Neural progenitor cell (in vitro differentiated cells): ENCODE measurements around the gene ARHGAP15. TPM values are rescaled to one million over a fixed set of nuclear protein-coding genes. Genes with fewer than 3 reads are reported as not detected.

ENCODE experiments used
- DNase-seq: peaks from one replicate; pipeline ENCODE4 v3.0.0-alpha.2; 2016; ENCODE audit warnings: low spot score
- H2AFZ ChIP-seq: fragments of 200-600 bp; sonication (generic); replicated peaks from 2 replicates; pipeline ENCODE4 v1.6.1; 2016; ENCODE audit warnings: antibody characterized with exemption
- H3F3A ChIP-seq: fragments of 200-600 bp; sonication (generic); 2 replicates; pipeline ENCODE4 v1.6.1; 2016; ENCODE audit warnings: antibody characterized with exemption, low read depth
- H3K27ac ChIP-seq: fragments of 200-600 bp; sonication (generic); 2 replicates; pipeline ENCODE4 v1.5.1; 2016; ENCODE audit warnings: mild to moderate bottlenecking
- H3K27me3 ChIP-seq: fragments of 200-600 bp; sonication (generic); 2 replicates; pipeline ENCODE4 v1.6.1; 2016; ENCODE audit warnings: mild to moderate bottlenecking, moderate library complexity
- H3K36me3 ChIP-seq: fragments of 200-600 bp; sonication (generic); 2 replicates; pipeline ENCODE4 v1.5.1; 2016
- H3K4me1 ChIP-seq: fragments of 200-600 bp; sonication (generic); 2 replicates; pipeline ENCODE4 v1.6.1; 2016; ENCODE audit warnings: mixed run types
- H3K4me2 ChIP-seq: fragments of 200-600 bp; sonication (generic); 2 replicates; pipeline ENCODE4 v1.6.1; 2016
- H3K4me3 ChIP-seq: fragments of 200-600 bp; sonication (generic); 2 replicates; pipeline ENCODE4 v1.5.1; 2016
- H3K79me2 ChIP-seq: fragments of 200-600 bp; sonication (generic); 2 replicates; pipeline ENCODE4 v1.6.1; 2016; ENCODE audit warnings: low read depth
- H3K9ac ChIP-seq: fragments of 200-600 bp; sonication (generic); 2 replicates; pipeline ENCODE4 v1.6.1; 2016
- H3K9me3 ChIP-seq: fragments of 200-600 bp; sonication (generic); 2 replicates; pipeline ENCODE4 v1.5.1; 2016; ENCODE audit warnings: low read depth
- H4K20me1 ChIP-seq: fragments of 200-600 bp; sonication (generic); 2 replicates; pipeline ENCODE4 v1.6.1; 2016; ENCODE audit warnings: low read depth
- H3K27ac Mint-ChIP-seq: 3 replicates; pipeline ENCODE4 v1.8.0; 2021; ENCODE audit warnings: mixed read lengths
- H3K27me3 Mint-ChIP-seq: 2 replicates; pipeline ENCODE4 v1.8.0; 2022; ENCODE audit warnings: low read depth, mild to moderate bottlenecking, inconsistent platforms, moderate library complexity, mixed read lengths; ENCODE audit not compliant: insufficient read depth
- H3K36me3 Mint-ChIP-seq: 3 replicates; pipeline ENCODE4 v1.8.0; 2021; ENCODE audit warnings: mixed read lengths
- H3K4me1 Mint-ChIP-seq: 3 replicates; pipeline ENCODE4 v1.8.0; 2021; ENCODE audit warnings: mixed read lengths
- H3K4me3 Mint-ChIP-seq: 3 replicates; pipeline ENCODE4 v1.8.0; 2021; ENCODE audit warnings: mild to moderate bottlenecking, moderate library complexity, mixed read lengths
- H3K9me3 Mint-ChIP-seq: 3 replicates; pipeline ENCODE4 v1.8.0; 2020; ENCODE audit warnings: mixed read lengths
- EZH2 ChIP-seq: fragments of 200-600 bp; sonication (generic); IDR thresholded peaks from 2 replicates; pipeline ENCODE4 v1.6.1; 2017; ENCODE audit warnings: antibody characterized with exemption, mild to moderate bottlenecking, moderate library complexity
- EZH2phosphoT487 ChIP-seq: fragments of 200-600 bp; sonication (generic); IDR thresholded peaks from 2 replicates; pipeline ENCODE4 v1.6.1; 2017; ENCODE audit warnings: antibody characterized with exemption
- total RNA-seq: library from RNA; depleted of rRNA; stranded (reverse); fragments of >200 nt; gene quantifications from 2 replicates; pipeline ENCODE4 v1.2.3, GENCODE V29; 2015; ENCODE audit warnings: low replicate concordance
- TF ChIP-seq, protein P1 (sequence below): fragments of 200-600 bp; sonication (generic); IDR thresholded peaks from 2 replicates; pipeline ENCODE4 v1.5.1; 2017; ENCODE audit warnings: antibody characterized with exemption, mild to moderate bottlenecking

ARHGAP15 gene
- total RNA-seq, 1 donor from 2014 or later = 5.9 TPM

- H4K20me1 ChIP-seq = no peaks in the 10 kb centered on the region
- TF ChIP-seq EZH2phosphoT487 (no peak), EZH2 (no peak)
- TF ChIP-seq, protein P1, sequence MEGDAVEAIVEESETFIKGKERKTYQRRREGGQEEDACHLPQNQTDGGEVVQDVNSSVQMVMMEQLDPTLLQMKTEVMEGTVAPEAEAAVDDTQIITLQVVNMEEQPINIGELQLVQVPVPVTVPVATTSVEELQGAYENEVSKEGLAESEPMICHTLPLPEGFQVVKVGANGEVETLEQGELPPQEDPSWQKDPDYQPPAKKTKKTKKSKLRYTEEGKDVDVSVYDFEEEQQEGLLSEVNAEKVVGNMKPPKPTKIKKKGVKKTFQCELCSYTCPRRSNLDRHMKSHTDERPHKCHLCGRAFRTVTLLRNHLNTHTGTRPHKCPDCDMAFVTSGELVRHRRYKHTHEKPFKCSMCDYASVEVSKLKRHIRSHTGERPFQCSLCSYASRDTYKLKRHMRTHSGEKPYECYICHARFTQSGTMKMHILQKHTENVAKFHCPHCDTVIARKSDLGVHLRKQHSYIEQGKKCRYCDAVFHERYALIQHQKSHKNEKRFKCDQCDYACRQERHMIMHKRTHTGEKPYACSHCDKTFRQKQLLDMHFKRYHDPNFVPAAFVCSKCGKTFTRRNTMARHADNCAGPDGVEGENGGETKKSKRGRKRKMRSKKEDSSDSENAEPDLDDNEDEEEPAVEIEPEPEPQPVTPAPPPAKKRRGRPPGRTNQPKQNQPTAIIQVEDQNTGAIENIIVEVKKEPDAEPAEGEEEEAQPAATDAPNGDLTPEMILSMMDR = no peak
- Mint-ChIP-seq H3K27ac (no peak overlapping the region), H3K27me3 (peaks cover 5% of the 10 kb centered on the region), H3K4me1 (no peaks in the 10 kb centered on the region), H3K9me3 (no peaks in the 10 kb centered on the region), H3K4me3 (no peak overlapping the region), H3K36me3 (no peaks in the 10 kb centered on the region)
- H3K4me2 ChIP-seq = no peak overlapping the region
- no peaks in the 10 kb centered on the region for H3K9me3 ChIP-seq
- no peaks in the 10 kb centered on the region for H3K4me1 ChIP-seq
- no peak overlapping the region for H3K9ac ChIP-seq
- no peaks in the 10 kb centered on the region for H3K27me3 ChIP-seq
- no peaks in the 10 kb centered on the region for H3K36me3 ChIP-seq
- no peak overlapping the region for H3K4me3 ChIP-seq
- H3K27ac ChIP-seq = no peak overlapping the region
- no peak overlapping the region for H2AFZ ChIP-seq
- H3F3A ChIP-seq = no peaks in the 10 kb centered on the region
- DNase-seq = no peak
- H3K79me2 ChIP-seq = no peaks in the 10 kb centered on the region
Measured at GRCh38 chr2:143193121-143193520, 63.9 kb downstream of the ARHGAP15 start.

DNA sequence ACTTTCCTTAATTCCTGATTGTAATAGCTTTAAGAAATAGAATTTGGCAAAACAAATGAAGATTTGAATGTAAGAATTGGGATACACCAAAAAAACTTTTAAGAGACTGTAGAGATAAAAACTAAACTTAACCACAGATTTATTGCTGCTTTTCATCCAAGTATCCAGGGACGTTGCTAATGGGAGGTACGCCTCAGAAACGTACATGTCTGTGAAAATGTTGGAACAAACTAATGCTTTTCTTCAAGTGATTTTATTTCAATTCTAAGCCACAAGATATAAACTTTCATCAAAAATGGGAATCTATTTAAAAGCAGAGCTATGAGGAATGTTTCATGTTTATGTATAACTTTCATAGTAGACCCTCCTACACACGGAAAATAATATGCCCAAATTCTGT is 66.3 kb downstream of the ARHGAP15 start:
- no peaks in the 10 kb centered on the region for H3K4me1 Mint-ChIP-seq
- H3K9me3 Mint-ChIP-seq = no peaks in the 10 kb centered on the region
- H3K27ac Mint-ChIP-seq = no peak overlapping the region
- H3K27me3 Mint-ChIP-seq = peaks cover 5% of the 10 kb centered on the region
- H3K27ac ChIP-seq = no peak overlapping the region
- no peak for DNase-seq
- TF ChIP-seq EZH2 = no peak
- no peaks in the 10 kb centered on the region for H3K9me3 ChIP-seq
- no peak overlapping the region for H3K4me2 ChIP-seq
- H4K20me1 ChIP-seq = no peaks in the 10 kb centered on the region
- H3K4me3 Mint-ChIP-seq = no peak overlapping the region
- no peaks in the 10 kb centered on the region for H3K36me3 Mint-ChIP-seq
- no peaks in the 10 kb centered on the region for H3K79me2 ChIP-seq
- no peaks in the 10 kb centered on the region for H3K4me1 ChIP-seq
- no peak overlapping the region for H3K4me3 ChIP-seq
- no peak overlapping the region for H3K9ac ChIP-seq
- H3K27me3 ChIP-seq = no peaks in the 10 kb centered on the region
- H2AFZ ChIP-seq = no peak overlapping the region
- no peaks in the 10 kb centered on the region for H3F3A ChIP-seq
- no peaks in the 10 kb centered on the region for H3K36me3 ChIP-seq

DNA sequence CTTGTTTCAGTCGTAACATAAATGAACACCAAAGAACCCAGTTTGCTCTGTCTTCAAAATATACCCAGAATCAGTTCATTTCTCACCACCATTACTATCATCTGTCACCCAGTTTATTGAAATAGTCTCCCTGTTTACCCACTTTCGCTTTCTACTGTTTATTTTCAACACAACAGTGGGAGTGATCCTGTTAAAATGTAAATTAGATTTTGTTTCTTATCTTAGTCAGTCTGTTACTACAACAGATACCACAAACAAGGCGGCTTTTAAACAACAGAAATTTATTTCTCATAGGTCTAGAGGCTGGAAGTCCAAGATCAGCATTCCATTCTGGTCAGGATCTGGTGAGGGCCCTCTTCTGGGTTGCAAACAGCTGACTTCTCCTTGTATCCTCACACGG is 74.8 kb downstream of the ARHGAP15 start:
- no peak overlapping the region for H3K27ac Mint-ChIP-seq
- Histone ChIP-seq H3K36me3 (no peaks in the 10 kb centered on the region), H3K9me3 (no peaks in the 10 kb centered on the region), H2AFZ (no peak overlapping the region), H3F3A (no peaks in the 10 kb centered on the region), H3K4me2 (no peak overlapping the region), H3K79me2 (no peaks in the 10 kb centered on the region), H3K9ac (no peak overlapping the region), H3K27me3 (no peaks in the 10 kb centered on the region), H3K27ac (no peak overlapping the region), H4K20me1 (no peaks in the 10 kb centered on the region), H3K4me3 (no peak overlapping the region), H3K4me1 (no peaks in the 10 kb centered on the region)
- no peak overlapping the region for H3K4me3 Mint-ChIP-seq
- no peaks in the 10 kb centered on the region for H3K4me1 Mint-ChIP-seq
- no peaks in the 10 kb centered on the region for H3K36me3 Mint-ChIP-seq
- TF ChIP-seq, protein P1 = no peak
- no peak for TF ChIP-seq EZH2phosphoT487
- TF ChIP-seq EZH2 = no peak
- DNase-seq = no peak
- no peaks in the 10 kb centered on the region for H3K27me3 Mint-ChIP-seq
- no peaks in the 10 kb centered on the region for H3K9me3 Mint-ChIP-seq

DNA sequence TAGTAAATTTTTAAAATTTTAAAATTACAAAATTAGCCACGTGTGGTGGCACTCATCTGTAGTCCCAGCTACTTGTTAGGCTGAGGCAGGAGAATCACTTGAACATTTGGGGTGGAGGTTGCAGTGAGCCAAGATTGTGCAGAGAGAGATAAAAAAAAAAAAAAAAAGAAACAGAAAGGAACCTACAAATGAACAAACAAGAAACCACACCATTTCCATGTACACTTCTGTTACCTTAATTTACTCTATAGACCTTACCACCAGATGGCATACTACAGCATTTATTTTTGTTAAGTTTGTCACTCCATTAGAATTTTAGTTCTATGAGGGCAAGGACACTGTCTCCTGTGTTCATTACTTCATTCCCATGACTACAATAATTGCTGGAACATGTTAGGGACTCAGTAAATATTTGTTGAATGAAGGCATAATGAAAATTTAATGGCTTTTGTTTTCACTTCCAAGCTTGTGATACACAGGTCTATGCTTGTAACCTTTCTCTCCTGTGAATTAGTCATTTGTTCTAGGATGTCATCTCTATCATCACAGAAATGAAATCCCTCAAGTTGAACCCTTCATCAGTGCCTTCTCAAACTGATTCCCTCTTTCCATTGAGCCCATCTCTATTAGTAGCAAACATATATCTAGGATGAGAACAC is 76.0 kb downstream of the ARHGAP15 start:
- Histone ChIP-seq H4K20me1 (no peaks in the 10 kb centered on the region), H3K79me2 (no peaks in the 10 kb centered on the region), H3K4me1 (no peaks in the 10 kb centered on the region), H3F3A (no peaks in the 10 kb centered on the region), H3K9ac (no peak overlapping the region), H3K36me3 (no peaks in the 10 kb centered on the region), H3K27ac (no peak overlapping the region), H3K4me3 (no peak overlapping the region), H3K4me2 (no peak overlapping the region), H3K9me3 (no peaks in the 10 kb centered on the region), H3K27me3 (no peaks in the 10 kb centered on the region), H2AFZ (no peak overlapping the region)
- Mint-ChIP-seq H3K9me3 (no peaks in the 10 kb centered on the region), H3K27me3 (no peaks in the 10 kb centered on the region), H3K4me3 (no peak overlapping the region), H3K36me3 (no peaks in the 10 kb centered on the region), H3K27ac (no peak overlapping the region), H3K4me1 (no peaks in the 10 kb centered on the region)
- no peak for DNase-seq
- TF ChIP-seq, protein P1 = peak; percentile 48
- no peak for TF ChIP-seq EZH2
